Esophagus muscularis mucosa (tissue), 4 donors: ENCODE data around the gene CACNA2D2. TPM values are rescaled to one million over a fixed set of nuclear protein-coding genes. Genes with fewer than 3 reads are reported as not detected.

ENCODE experiments used
- DNase-seq: peaks from one replicate; pipeline ENCODE4 v3.0.0-alpha.2; 2017; ENCODE audit errors: extremely low spot score
- H3K27ac ChIP-seq, 4 donors: fragments of 200-600 bp; sonication (generic); replicated peaks in 1 of 4; 1 replicate in 3 of 4; 2 replicates in 1 of 4; pipeline ENCODE4 v1.5.1; 2016 to 2019; ENCODE audit warnings: mild to moderate bottlenecking in 1 of 4
- H3K27me3 ChIP-seq, 4 donors: fragments of 200-600 bp; sonication (generic); one replicate each; pipeline versions ENCODE4 v1.5.1 to v1.6.0; 2016 to 2019
- H3K36me3 ChIP-seq, 4 donors: fragments of 200-600 bp; sonication (generic); one replicate each; pipeline ENCODE4 v1.5.1; 2016 to 2019
- H3K4me1 ChIP-seq, 4 donors: fragments of 200-600 bp; sonication (generic); one replicate each; pipeline ENCODE4 v1.5.1; 2016 to 2019
- H3K4me3 ChIP-seq, 4 donors: fragments of 200-600 bp; sonication (generic); 1 replicate in 2 of 4; 2 replicates in 2 of 4; pipeline ENCODE4 v1.5.1; 2016 to 2019; ENCODE audit warnings: mild to moderate bottlenecking in 4 of 4, moderate library complexity in 1 of 4
- H3K9me3 ChIP-seq, 4 donors: fragments of 200-600 bp; sonication (generic); 1 replicate in 3 of 4; 2 replicates in 1 of 4; pipeline ENCODE4 v1.5.1; 2016 to 2019
- CTCF ChIP-seq, 3 experiments: fragments of 200-600 bp in 2 of 3; fragments of 450-650 bp in 1 of 3; sonication (generic) in 2 of 3; IDR thresholded peaks; one replicate each; pipeline ENCODE4 v1.5.1; 2017 to 2019; ENCODE audit warnings: antibody characterized with exemption in 3 of 3, mild to moderate bottlenecking in 2 of 3, moderate library complexity in 1 of 3
- EP300 ChIP-seq: sonication (generic); formaldehyde crosslinking; IDR thresholded peaks from one replicate; pipeline ENCODE4 v1.6.1; 2017; ENCODE audit warnings: antibody characterized with exemption
- POLR2A ChIP-seq: fragments of 450-650 bp; IDR thresholded peaks from one replicate; pipeline ENCODE4 v1.6.1; 2017; ENCODE audit warnings: antibody characterized with exemption, moderate library complexity, mild to moderate bottlenecking, low read depth
- POLR2AphosphoS5 ChIP-seq, 2 donors: sonication (generic); formaldehyde crosslinking; IDR thresholded peaks; one replicate each; pipeline ENCODE4 v1.6.1; 2017; ENCODE audit warnings: antibody characterized with exemption in 2 of 2
- WGBS: methylation state at CpG from one replicate; pipeline ENCODE4 v1.1.5; 2018; 5-methylcytosine and 5-hydroxymethylcytosine counted together
- intact Hi-C: fragments of 100-400 bp; cut with DNase I; formaldehyde crosslinking; loops from one replicate; pipeline ENCODE4 v1.15.1; 2023
- total RNA-seq, 4 donors: library from RNA; depleted of rRNA; stranded (reverse); fragments of >200 nt; gene quantifications; one replicate each; pipeline versions ENCODE4 v1.1.0 to v1.2.1, GENCODE V29; 2016

Gene CACNA2D2
- total RNA-seq, 4 donors from 2014 or later: 0.84 to 2.8 (median 1.1) TPM

- Histone ChIP-seq H3K9me3 (no peaks in the 10 kb centered on the region), H3K4me1 (peaks cover 51 to 66% (median 64%) of the 10 kb centered on the region in 4 donors), H3K4me3 (peak within 1 kb of the TSS; percentile 57 to 74 (median 67)), H3K27me3 (peaks cover 0 to 3% (median 0%) of the 10 kb centered on the region in 4 donors), H3K27ac (peak within 1 kb of the TSS; percentile 96 to 100 (median 98)), H3K36me3 (no peaks in the 10 kb centered on the region)
- TF ChIP-seq POLR2AphosphoS5 (IDR thresholded peaks at IDR 0.05) (peak; percentile 59 to 80), CTCF (IDR thresholded peaks at IDR 0.05) (no peak), POLR2A (peak; percentile 33)
- intact Hi-C loops: no loop called here
- DNase-seq: no peak
- WGBS: 38% methylated on average over 34 of the region's 85 CpGs
Observed at GRCh38 chr3:50340448-50341329, 162.7 kb downstream of the CACNA2D2 start, which contains the start of gene RASSF1. RASSF1 (minus strand) TSS chr3:50340836; CDS start chr3:50340805, 31 bp downstream.

- no peaks in the 10 kb centered on the region for H3K36me3 ChIP-seq
- TF ChIP-seq POLR2AphosphoS5 (IDR thresholded peaks at IDR 0.05) (no peak), POLR2A (no peak), CTCF (IDR thresholded peaks at IDR 0.05) (no peak), EP300 (no peak)
- no peaks in the 10 kb centered on the region for H3K27me3 ChIP-seq
- intact Hi-C loops: no loop called here
- 46% methylated on average over 5 of the region's 9 CpGs for whole genome bisulfite sequencing
- no peaks in the 10 kb centered on the region for H3K9me3 ChIP-seq
- H3K27ac ChIP-seq: peak overlapping the region; percentile 96 to 100 (median 98)
- no peak for DNase-seq
- H3K4me3 ChIP-seq: peak overlapping the region; percentile 57 to 74 (median 67)
- H3K4me1 ChIP-seq: peaks cover 51 to 66% (median 64%) of the 10 kb centered on the region in 4 donors
Observed at GRCh38 chr3:50340147-50340447, 163.3 kb downstream of the CACNA2D2 start.

GRCh38 chr3:50339485-50340146, 163.8 kb downstream of the CACNA2D2 start:
- peak overlapping the region; percentile 96 to 100 (median 98) for H3K27ac ChIP-seq
- WGBS: 81% methylated on average over 13 of the region's 14 CpGs

GRCh38 chr3:50338965-50339364, 164.5 kb downstream of the CACNA2D2 start:
- H3K36me3 ChIP-seq: no peaks in the 10 kb centered on the region
- intact Hi-C loops: no loop called here
- DNase-seq: no peak
- 67% methylated on average over 5 of the region's 5 CpGs for WGBS
- H3K9me3 ChIP-seq: no peaks in the 10 kb centered on the region
- no peaks in the 10 kb centered on the region for H3K27me3 ChIP-seq
- H3K27ac ChIP-seq: peak overlapping the region; percentile 96 to 100 (median 98)
- peak overlapping the region; percentile 74 to 92 (median 88) for H3K4me3 ChIP-seq
- TF ChIP-seq EP300 (no peak), POLR2AphosphoS5 (IDR thresholded peaks at IDR 0.05) (no peak), POLR2A (no peak), CTCF (IDR thresholded peaks at IDR 0.05) (no peak)
- H3K4me1 ChIP-seq: peaks cover 61 to 76% (median 73%) of the 10 kb centered on the region in 4 donors

More at GRCh38 chr3:50339485-50340146, 163.8 kb downstream of the CACNA2D2 start:
- no peak for DNase-seq
- Histone ChIP-seq H3K4me1 (peaks cover 55 to 69% (median 66%) of the 10 kb centered on the region in 4 donors), H3K36me3 (no peaks in the 10 kb centered on the region), H3K9me3 (no peaks in the 10 kb centered on the region), H3K4me3 (peak overlapping the region; percentile 57 to 74 (median 67)), H3K27me3 (no peaks in the 10 kb centered on the region)
- TF ChIP-seq POLR2AphosphoS5 (IDR thresholded peaks at IDR 0.05) (no peak), EP300 (no peak), POLR2A (no peak), CTCF (IDR thresholded peaks at IDR 0.05) (no peak)
- intact Hi-C loops: no loop called here
